ENCODE results near the gene RAD51B.

DNA sequence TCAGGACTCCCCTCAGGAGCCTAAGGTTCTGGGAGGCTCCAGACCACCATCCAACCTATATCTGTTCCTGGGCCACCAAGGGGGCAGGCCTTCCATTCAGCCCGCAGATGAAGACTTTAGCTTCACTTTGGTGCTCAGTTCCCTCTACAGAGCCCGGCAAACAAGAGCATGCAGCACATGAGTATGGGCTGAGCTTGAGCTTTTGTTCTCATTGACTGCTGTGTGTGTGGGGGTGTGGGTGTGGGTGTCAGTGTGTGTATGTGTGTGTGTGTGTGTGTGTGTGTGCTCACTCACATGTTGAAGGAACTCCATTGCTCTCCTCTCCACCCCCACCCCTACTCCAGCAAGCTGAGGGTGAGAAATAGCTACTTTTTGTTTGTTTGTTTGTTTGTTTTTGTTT is 754.1 kb downstream of the RAD51B start:
- no peak for TF ChIP-seq POLR2AphosphoS5 (IDR thresholded peaks at IDR 0.05; ENCODE audit: low read depth)
- TF ChIP-seq, protein P1, sequence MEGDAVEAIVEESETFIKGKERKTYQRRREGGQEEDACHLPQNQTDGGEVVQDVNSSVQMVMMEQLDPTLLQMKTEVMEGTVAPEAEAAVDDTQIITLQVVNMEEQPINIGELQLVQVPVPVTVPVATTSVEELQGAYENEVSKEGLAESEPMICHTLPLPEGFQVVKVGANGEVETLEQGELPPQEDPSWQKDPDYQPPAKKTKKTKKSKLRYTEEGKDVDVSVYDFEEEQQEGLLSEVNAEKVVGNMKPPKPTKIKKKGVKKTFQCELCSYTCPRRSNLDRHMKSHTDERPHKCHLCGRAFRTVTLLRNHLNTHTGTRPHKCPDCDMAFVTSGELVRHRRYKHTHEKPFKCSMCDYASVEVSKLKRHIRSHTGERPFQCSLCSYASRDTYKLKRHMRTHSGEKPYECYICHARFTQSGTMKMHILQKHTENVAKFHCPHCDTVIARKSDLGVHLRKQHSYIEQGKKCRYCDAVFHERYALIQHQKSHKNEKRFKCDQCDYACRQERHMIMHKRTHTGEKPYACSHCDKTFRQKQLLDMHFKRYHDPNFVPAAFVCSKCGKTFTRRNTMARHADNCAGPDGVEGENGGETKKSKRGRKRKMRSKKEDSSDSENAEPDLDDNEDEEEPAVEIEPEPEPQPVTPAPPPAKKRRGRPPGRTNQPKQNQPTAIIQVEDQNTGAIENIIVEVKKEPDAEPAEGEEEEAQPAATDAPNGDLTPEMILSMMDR (IDR thresholded peaks at IDR 0.05; ENCODE audit: insufficient read depth, low read length), result no peak
- TF ChIP-seq, protein P2, sequence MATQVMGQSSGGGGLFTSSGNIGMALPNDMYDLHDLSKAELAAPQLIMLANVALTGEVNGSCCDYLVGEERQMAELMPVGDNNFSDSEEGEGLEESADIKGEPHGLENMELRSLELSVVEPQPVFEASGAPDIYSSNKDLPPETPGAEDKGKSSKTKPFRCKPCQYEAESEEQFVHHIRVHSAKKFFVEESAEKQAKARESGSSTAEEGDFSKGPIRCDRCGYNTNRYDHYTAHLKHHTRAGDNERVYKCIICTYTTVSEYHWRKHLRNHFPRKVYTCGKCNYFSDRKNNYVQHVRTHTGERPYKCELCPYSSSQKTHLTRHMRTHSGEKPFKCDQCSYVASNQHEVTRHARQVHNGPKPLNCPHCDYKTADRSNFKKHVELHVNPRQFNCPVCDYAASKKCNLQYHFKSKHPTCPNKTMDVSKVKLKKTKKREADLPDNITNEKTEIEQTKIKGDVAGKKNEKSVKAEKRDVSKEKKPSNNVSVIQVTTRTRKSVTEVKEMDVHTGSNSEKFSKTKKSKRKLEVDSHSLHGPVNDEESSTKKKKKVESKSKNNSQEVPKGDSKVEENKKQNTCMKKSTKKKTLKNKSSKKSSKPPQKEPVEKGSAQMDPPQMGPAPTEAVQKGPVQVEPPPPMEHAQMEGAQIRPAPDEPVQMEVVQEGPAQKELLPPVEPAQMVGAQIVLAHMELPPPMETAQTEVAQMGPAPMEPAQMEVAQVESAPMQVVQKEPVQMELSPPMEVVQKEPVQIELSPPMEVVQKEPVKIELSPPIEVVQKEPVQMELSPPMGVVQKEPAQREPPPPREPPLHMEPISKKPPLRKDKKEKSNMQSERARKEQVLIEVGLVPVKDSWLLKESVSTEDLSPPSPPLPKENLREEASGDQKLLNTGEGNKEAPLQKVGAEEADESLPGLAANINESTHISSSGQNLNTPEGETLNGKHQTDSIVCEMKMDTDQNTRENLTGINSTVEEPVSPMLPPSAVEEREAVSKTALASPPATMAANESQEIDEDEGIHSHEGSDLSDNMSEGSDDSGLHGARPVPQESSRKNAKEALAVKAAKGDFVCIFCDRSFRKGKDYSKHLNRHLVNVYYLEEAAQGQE (IDR thresholded peaks at IDR 0.05; ENCODE audit: insufficient replicate concordance, low read depth), result no peak
- TF ChIP-seq SPI1 (IDR thresholded peaks at IDR 0.05; ENCODE audit: borderline replicate concordance, low read depth), result no peak

All from HL-60 (cell line).